Measurements from ENCODE around the gene LCLAT1.

LCLAT1 gene

GRCh38 chr2:30428827-30429461 lies 18.1 kb upstream of the LCLAT1 start:
- no peaks in the 10 kb centered on the region for H3K27me3 ChIP-seq (ENCODE audit: control insufficient read depth, insufficient read depth, low read length)
- H3K36me3 ChIP-seq (ENCODE audit: control insufficient read depth, insufficient read depth, low read length): no peaks in the 10 kb centered on the region
- H3K4me3 ChIP-seq (ENCODE audit: low read depth, low read length): no peak overlapping the region
- H3K9me3 ChIP-seq (ENCODE audit: control insufficient read depth, insufficient read depth, low read length): no peaks in the 10 kb centered on the region
- H3K9ac ChIP-seq (ENCODE audit: low read depth, low read length): no peak overlapping the region
- H3K4me1 ChIP-seq (ENCODE audit: control insufficient read depth, insufficient read depth, low read length): no peaks in the 10 kb centered on the region

DNA sequence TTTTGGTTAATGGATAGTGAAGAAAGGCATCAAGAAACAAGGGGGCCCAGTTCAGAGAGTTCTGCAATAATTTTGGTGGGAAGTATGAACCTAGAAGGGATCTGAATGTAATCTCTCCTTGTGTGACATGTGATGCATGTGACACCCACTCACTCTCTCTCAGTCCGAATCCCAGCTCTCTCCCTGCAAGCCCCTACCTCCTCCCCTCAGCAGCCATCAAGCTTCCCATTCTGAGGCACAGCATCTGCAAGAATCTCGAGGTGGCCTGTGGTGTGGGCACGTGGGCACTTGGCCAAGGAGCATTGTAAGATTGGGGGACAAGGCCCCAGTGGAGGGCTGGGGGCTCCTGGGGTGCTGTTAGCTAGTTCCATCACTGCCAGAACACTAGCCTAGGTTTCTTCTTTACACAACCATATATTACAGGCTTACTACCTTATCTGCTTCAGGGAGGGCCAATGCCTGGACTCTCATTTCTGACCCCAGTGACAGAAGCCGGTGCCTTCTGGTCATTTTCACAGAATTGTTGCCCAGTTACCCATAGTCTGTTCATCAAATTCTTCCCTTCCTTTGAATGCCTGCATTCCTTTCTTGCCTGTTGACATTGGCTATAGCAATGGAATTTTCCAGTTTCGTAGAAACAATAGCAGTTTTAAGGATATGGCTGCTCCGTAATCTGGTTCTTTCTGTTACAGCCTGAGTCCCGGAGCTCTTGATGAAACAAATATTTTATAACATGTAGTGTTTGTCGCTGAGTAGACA lies 13.3 kb upstream of the LCLAT1 start:
- Histone ChIP-seq H3K9ac (ENCODE audit: low read depth, low read length) (no peak overlapping the region), H3K36me3 (ENCODE audit: control insufficient read depth, insufficient read depth, low read length) (no peaks in the 10 kb centered on the region), H3K4me3 (ENCODE audit: low read depth, low read length) (no peak overlapping the region), H3K4me1 (ENCODE audit: control insufficient read depth, insufficient read depth, low read length) (no peaks in the 10 kb centered on the region), H3K27me3 (ENCODE audit: control insufficient read depth, insufficient read depth, low read length) (no peaks in the 10 kb centered on the region), H3K9me3 (ENCODE audit: control insufficient read depth, insufficient read depth, low read length) (no peaks in the 10 kb centered on the region)

GRCh38 chr2:30434708-30435107 lies 12.3 kb upstream of the LCLAT1 start:
- H3K36me3 ChIP-seq (ENCODE audit: control insufficient read depth, insufficient read depth, low read length): no peaks in the 10 kb centered on the region

DNA sequence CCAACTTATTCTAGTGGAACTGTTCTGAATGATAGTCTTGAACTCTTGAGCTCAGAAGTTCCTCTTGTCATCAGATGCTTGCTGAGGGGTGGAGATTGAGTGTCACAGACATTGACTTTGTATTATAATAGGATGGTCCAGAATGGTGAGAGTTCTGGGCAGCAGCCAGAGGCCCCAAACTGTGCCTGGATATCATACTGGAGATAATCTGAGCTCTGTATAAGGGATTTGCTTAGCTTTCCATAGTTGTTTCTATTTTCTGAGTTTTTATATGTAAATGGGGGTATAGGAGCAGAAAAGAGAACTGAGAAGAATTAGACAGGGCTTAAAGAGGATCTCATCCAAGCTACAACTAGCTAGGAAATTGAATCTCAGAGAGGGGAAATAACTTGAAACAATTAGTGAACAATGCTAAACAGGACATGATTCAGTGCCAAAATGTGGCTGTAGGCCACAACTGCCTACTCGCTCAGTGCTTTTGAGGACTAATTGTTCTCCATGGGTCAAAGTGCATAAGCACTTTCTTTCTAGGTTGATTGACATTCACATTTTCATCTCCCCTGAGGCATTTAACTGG lies 10.1 kb upstream of the LCLAT1 start:
- H3K9me3 ChIP-seq (ENCODE audit: control insufficient read depth, insufficient read depth, low read length): no peaks in the 10 kb centered on the region
- no peaks in the 10 kb centered on the region for H3K36me3 ChIP-seq (ENCODE audit: control insufficient read depth, insufficient read depth, low read length)
- H3K27me3 ChIP-seq (ENCODE audit: control insufficient read depth, insufficient read depth, low read length): no peaks in the 10 kb centered on the region
- H3K4me1 ChIP-seq (ENCODE audit: control insufficient read depth, insufficient read depth, low read length): no peaks in the 10 kb centered on the region
- no peak overlapping the region for H3K4me3 ChIP-seq (ENCODE audit: low read depth, low read length)
- H3K9ac ChIP-seq (ENCODE audit: low read depth, low read length): no peak overlapping the region

More at GRCh38 chr2:30434708-30435107, 12.3 kb upstream of the LCLAT1 start:
- Histone ChIP-seq H3K4me3 (ENCODE audit: low read depth, low read length) (no peak overlapping the region), H3K4me1 (ENCODE audit: control insufficient read depth, insufficient read depth, low read length) (no peaks in the 10 kb centered on the region), H3K9ac (ENCODE audit: low read depth, low read length) (no peak overlapping the region), H3K27me3 (ENCODE audit: control insufficient read depth, insufficient read depth, low read length) (no peaks in the 10 kb centered on the region), H3K9me3 (ENCODE audit: control insufficient read depth, insufficient read depth, low read length) (no peaks in the 10 kb centered on the region)

DNA sequence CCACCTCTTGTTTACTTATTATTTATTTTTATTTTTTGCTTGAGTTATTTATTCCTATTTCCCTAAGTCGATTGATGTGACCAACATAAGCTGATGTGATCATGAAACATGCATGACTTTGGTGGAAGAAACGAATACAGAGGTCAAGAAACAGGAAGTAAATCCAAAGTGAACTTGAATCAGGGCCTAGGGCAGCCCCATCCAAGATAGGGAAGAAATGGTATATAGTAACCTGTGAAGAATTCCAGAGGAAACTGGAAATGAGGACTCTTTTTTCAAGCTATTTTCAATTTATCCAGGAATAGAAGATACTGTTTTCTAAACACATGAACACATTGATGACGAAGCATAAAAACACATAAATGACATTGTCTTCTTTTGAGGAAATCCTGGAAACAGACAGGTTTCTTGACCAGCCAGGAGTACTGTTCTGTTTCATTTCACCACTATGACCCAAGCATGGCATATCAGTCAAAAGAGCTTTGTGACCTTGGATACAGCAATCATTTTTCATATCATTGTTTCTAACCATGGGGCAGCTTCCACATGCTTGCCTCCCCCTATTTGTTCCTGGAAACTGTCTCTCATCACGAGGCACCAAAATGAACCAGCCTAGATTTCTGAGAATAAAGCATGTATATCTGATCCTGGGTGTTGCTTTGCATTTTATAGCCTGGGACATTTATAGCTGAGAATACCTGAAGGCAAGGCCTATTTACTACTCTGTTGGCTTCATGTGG lies 9.1 kb upstream of the LCLAT1 start:
- Histone ChIP-seq H3K9ac (ENCODE audit: low read depth, low read length) (no peak overlapping the region), H3K4me1 (ENCODE audit: control insufficient read depth, insufficient read depth, low read length) (no peaks in the 10 kb centered on the region), H3K4me3 (ENCODE audit: low read depth, low read length) (no peak overlapping the region), H3K9me3 (ENCODE audit: control insufficient read depth, insufficient read depth, low read length) (no peaks in the 10 kb centered on the region), H3K36me3 (ENCODE audit: control insufficient read depth, insufficient read depth, low read length) (no peaks in the 10 kb centered on the region), H3K27me3 (ENCODE audit: control insufficient read depth, insufficient read depth, low read length) (no peaks in the 10 kb centered on the region)

- no peaks in the 10 kb centered on the region for H3K4me1 ChIP-seq (ENCODE audit: control insufficient read depth, insufficient read depth, low read length)
- no peak overlapping the region for H3K4me3 ChIP-seq (ENCODE audit: low read depth, low read length)
- no peaks in the 10 kb centered on the region for H3K27me3 ChIP-seq (ENCODE audit: control insufficient read depth, insufficient read depth, low read length)
- no peak overlapping the region for H3K9ac ChIP-seq (ENCODE audit: low read depth, low read length)
- no peaks in the 10 kb centered on the region for H3K9me3 ChIP-seq (ENCODE audit: control insufficient read depth, insufficient read depth, low read length)
- no peaks in the 10 kb centered on the region for H3K36me3 ChIP-seq (ENCODE audit: control insufficient read depth, insufficient read depth, low read length)
These were observed 7.8 kb upstream of the LCLAT1 start for GRCh38 chr2:30439296-30439695.

DNA sequence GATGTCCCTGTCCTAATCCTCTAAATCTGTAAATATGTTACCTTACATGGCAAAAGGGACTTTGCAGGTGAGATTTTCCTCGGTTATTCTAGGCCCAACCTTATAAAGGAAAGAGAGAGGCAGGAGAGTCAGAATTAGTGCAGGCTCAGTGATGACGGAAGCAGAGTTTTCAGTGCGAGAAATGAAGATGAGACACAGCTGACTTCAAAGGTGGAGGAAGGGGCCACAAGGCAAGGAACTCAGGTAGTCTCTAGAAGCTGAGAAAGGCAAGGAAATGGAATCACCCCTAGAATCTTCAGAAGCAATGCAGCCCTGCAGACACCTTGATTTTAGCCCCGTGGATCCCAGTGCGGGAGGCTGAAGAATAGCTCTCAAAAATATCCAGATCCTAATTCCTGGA lies 7.2 kb upstream of the LCLAT1 start:
- Histone ChIP-seq H3K4me3 (ENCODE audit: low read depth, low read length) (no peak overlapping the region), H3K4me1 (ENCODE audit: control insufficient read depth, insufficient read depth, low read length) (no peaks in the 10 kb centered on the region), H3K9ac (ENCODE audit: low read depth, low read length) (no peak overlapping the region), H3K27me3 (ENCODE audit: control insufficient read depth, insufficient read depth, low read length) (no peaks in the 10 kb centered on the region), H3K36me3 (ENCODE audit: control insufficient read depth, insufficient read depth, low read length) (no peaks in the 10 kb centered on the region), H3K9me3 (ENCODE audit: control insufficient read depth, insufficient read depth, low read length) (no peaks in the 10 kb centered on the region)

DNA sequence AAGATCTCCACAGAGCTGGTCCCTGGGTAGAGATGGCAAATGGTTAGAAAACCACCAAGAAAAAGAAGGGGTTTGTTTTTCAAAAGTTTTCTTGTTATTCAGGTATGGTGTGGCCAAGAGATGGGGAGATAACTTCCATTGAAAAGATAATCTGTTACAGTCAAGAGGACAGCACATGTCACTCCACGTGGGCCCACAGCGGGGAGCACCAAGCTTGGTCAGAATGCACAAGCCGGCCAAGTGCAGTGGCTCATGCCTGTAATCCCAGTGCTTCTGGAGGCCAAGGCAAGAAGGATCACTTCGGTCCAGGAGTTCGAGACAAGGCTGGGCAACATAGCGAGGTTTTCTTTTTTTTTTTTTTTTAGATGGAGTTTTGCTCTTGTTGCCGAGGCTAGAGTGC lies 6.0 kb upstream of the LCLAT1 start:
- Histone ChIP-seq H3K9me3 (ENCODE audit: control insufficient read depth, insufficient read depth, low read length) (no peaks in the 10 kb centered on the region), H3K4me1 (ENCODE audit: control insufficient read depth, insufficient read depth, low read length) (no peaks in the 10 kb centered on the region), H3K36me3 (ENCODE audit: control insufficient read depth, insufficient read depth, low read length) (no peaks in the 10 kb centered on the region), H3K9ac (ENCODE audit: low read depth, low read length) (no peak overlapping the region), H3K27me3 (ENCODE audit: control insufficient read depth, insufficient read depth, low read length) (peaks cover 3% of the 10 kb centered on the region), H3K4me3 (ENCODE audit: low read depth, low read length) (no peak overlapping the region)

GRCh38 chr2:30443081-30443480 lies 4.0 kb upstream of the LCLAT1 start:
- no peak overlapping the region for H3K9ac ChIP-seq (ENCODE audit: low read depth, low read length)
- no peaks in the 10 kb centered on the region for H3K36me3 ChIP-seq (ENCODE audit: control insufficient read depth, insufficient read depth, low read length)
- no peak overlapping the region for H3K4me3 ChIP-seq (ENCODE audit: low read depth, low read length)

GRCh38 chr2:30444273-30444672 lies 2.8 kb upstream of the LCLAT1 start:
- no peak overlapping the region for H3K9ac ChIP-seq (ENCODE audit: low read depth, low read length)
- H3K4me3 ChIP-seq (ENCODE audit: low read depth, low read length): no peak overlapping the region
- no peaks in the 10 kb centered on the region for H3K4me1 ChIP-seq (ENCODE audit: control insufficient read depth, insufficient read depth, low read length)
- H3K36me3 ChIP-seq (ENCODE audit: control insufficient read depth, insufficient read depth, low read length): no peaks in the 10 kb centered on the region
- peaks cover 13% of the 10 kb centered on the region for H3K27me3 ChIP-seq (ENCODE audit: control insufficient read depth, insufficient read depth, low read length)
- H3K9me3 ChIP-seq (ENCODE audit: control insufficient read depth, insufficient read depth, low read length): no peaks in the 10 kb centered on the region

More at GRCh38 chr2:30443081-30443480, 4.0 kb upstream of the LCLAT1 start:
- H3K9me3 ChIP-seq (ENCODE audit: control insufficient read depth, insufficient read depth, low read length): no peaks in the 10 kb centered on the region
- no peaks in the 10 kb centered on the region for H3K4me1 ChIP-seq (ENCODE audit: control insufficient read depth, insufficient read depth, low read length)
- peaks cover 10% of the 10 kb centered on the region for H3K27me3 ChIP-seq (ENCODE audit: control insufficient read depth, insufficient read depth, low read length)

GRCh38 chr2:30445266-30445821 lies 1.7 kb upstream of the LCLAT1 start:
- Histone ChIP-seq H3K36me3 (ENCODE audit: control insufficient read depth, insufficient read depth, low read length) (no peaks in the 10 kb centered on the region), H3K4me1 (ENCODE audit: control insufficient read depth, insufficient read depth, low read length) (no peaks in the 10 kb centered on the region), H3K9me3 (ENCODE audit: control insufficient read depth, insufficient read depth, low read length) (no peaks in the 10 kb centered on the region), H3K27me3 (ENCODE audit: control insufficient read depth, insufficient read depth, low read length) (peaks cover 13% of the 10 kb centered on the region), H3K9ac (ENCODE audit: low read depth, low read length) (no peak overlapping the region), H3K4me3 (ENCODE audit: low read depth, low read length) (no peak overlapping the region)
